K562 (cell line): ENCODE results near the gene GLIS1. TPM values are rescaled to one million over a fixed set of nuclear protein-coding genes. Genes with fewer than 3 reads are reported as not detected.

ENCODE experiments used
- CREM ChIP-seq: IDR thresholded peaks from 2 replicates; pipeline ENCODE4 v1.6.1; 2014; ENCODE audit warnings: antibody characterized with exemption, low read depth
- HDAC8 ChIP-seq: fragments of 450-650 bp; IDR thresholded peaks from 2 replicates; pipeline ENCODE4 v1.6.1; 2016; ENCODE audit warnings: mild to moderate bottlenecking, missing genetic modification characterization, moderate library complexity, missing compliant biosample characterization
- KLF10 ChIP-seq: fragments of 250-450 bp; sonication (Bioruptor Pico); IDR thresholded peaks from 2 replicates; pipeline ENCODE4 v1.6.1; 2021; ENCODE audit warnings: matching md5 sums
- NKRF ChIP-seq: fragments of 450-650 bp; IDR thresholded peaks from 2 replicates; pipeline ENCODE4 v1.6.1; 2016; ENCODE audit warnings: borderline replicate concordance
- NONO ChIP-seq, 2 experiments: fragments of 200-400 bp in 1 of 2; fragments of 450-650 bp in 1 of 2; formaldehyde crosslinking in 1 of 2; IDR thresholded peaks; 2 replicates each; pipeline ENCODE4 v1.6.1; 2017; ENCODE audit warnings: low read depth in 2 of 2, mild to moderate bottlenecking in 2 of 2, moderate library complexity in 2 of 2, low read length in 1 of 2
- RBFOX2 ChIP-seq: fragments of 200-400 bp; formaldehyde crosslinking; IDR thresholded peaks from 2 replicates; pipeline ENCODE4 v1.6.1; 2017; ENCODE audit warnings: low read depth, mild to moderate bottlenecking, low read length, moderate library complexity
- SLC30A9 ChIP-seq: fragments of 250-450 bp; sonication (Bioruptor Pico); IDR thresholded peaks from 2 replicates; pipeline ENCODE4 v1.8.0; 2022; ENCODE audit warnings: mild to moderate bottlenecking, moderate library complexity
- SMAD1 ChIP-seq: fragments of 150-350 bp; IDR thresholded peaks from 2 replicates; pipeline ENCODE4 v1.6.1; 2014; ENCODE audit warnings: low read length, low read depth; ENCODE audit not compliant: partially characterized antibody
- SMAD2 ChIP-seq: fragments of 150-350 bp; IDR thresholded peaks from 2 replicates; pipeline ENCODE4 v1.6.1; 2014; ENCODE audit warnings: low read depth, mild to moderate bottlenecking, low read length
- TAL1 ChIP-seq: fragments of 450-650 bp; IDR thresholded peaks from 2 replicates; pipeline ENCODE4 v1.6.1; 2016; ENCODE audit warnings: mild to moderate bottlenecking
- TCF3 ChIP-seq: sonication (generic); formaldehyde crosslinking; IDR thresholded peaks from 2 replicates; pipeline ENCODE4 v1.4.0; 2020; ENCODE audit warnings: mild to moderate bottlenecking, missing genetic modification reagents
- TOE1 ChIP-seq, 2 experiments: fragments of 450-650 bp in 1 of 2; sonication (generic) in 1 of 2; formaldehyde crosslinking in 1 of 2; IDR thresholded peaks; 2 replicates each; pipeline versions ENCODE4 v1.7.1 to v1.8.0; 2016 to 2022; ENCODE audit warnings: borderline replicate concordance in 2 of 2, mild to moderate bottlenecking in 2 of 2, antibody characterized with exemption in 1 of 2, inconsistent platforms in 1 of 2, low read depth in 1 of 2, missing genetic modification reagents in 1 of 2, moderate library complexity in 1 of 2
- TSC22D4 ChIP-seq: fragments of 450-650 bp; IDR thresholded peaks from 2 replicates; pipeline ENCODE4 v1.6.1; 2016; ENCODE audit warnings: missing genetic modification characterization, missing biosample characterization, control low read depth
- ZNF354B ChIP-seq: fragments of 250-450 bp; sonication (Bioruptor Pico); IDR thresholded peaks from 2 replicates; pipeline ENCODE4 v1.4.0; 2020
- polyA plus RNA-seq, 8 experiments: library from polyadenylated mRNA; depleted of rRNA in 4 of 8; stranded (reverse) in 5 of 8; unstranded in 3 of 8; fragments of >200 nt; fragmentation: Nextera tagmentation in 2 of 8; fragmentation: Illumina TruSeq in 1 of 8; extraction: Ambion mirVana in 2 of 8; extraction: Trizol in 1 of 8; gene quantifications; 2 replicates each; pipeline versions ENCODE4 v1.2.1 to v1.2.3, GENCODE V29; 2011 to 2014; ENCODE audit warnings: inconsistent platforms in 1 of 8, missing spikeins in 1 of 8
- total RNA-seq, 7 experiments: library from RNA; depleted of rRNA in 6 of 7; stranded (reverse); fragments of >200 nt in 6 of 7; fragmentation: Illumina TruSeq in 2 of 7; extraction: Trizol in 2 of 7; gene quantifications; 2 replicates each; pipeline versions ENCODE4 v1.2.1 to v1.2.3, GENCODE V29; 2011 to 2021; ENCODE audit warnings: low replicate concordance in 1 of 7
- TF ChIP-seq, protein P1 (sequence below): fragments of 450-650 bp; IDR thresholded peaks from 2 replicates; pipeline ENCODE4 v1.6.1; 2018; ENCODE audit not compliant: partially characterized antibody
- TF ChIP-seq, protein P2 (sequence below), 2 experiments: fragments of 450-650 bp; IDR thresholded peaks; 2 replicates each; pipeline ENCODE4 v1.6.1; 2018; ENCODE audit warnings: mild to moderate bottlenecking in 2 of 2, low read depth in 1 of 2; ENCODE audit not compliant: partially characterized antibody in 2 of 2
- TF ChIP-seq, protein P3 (sequence below): fragments of 450-650 bp; IDR thresholded peaks from one replicate; pipeline ENCODE4 v1.6.1; 2018; ENCODE audit warnings: mild to moderate bottlenecking, moderate library complexity; ENCODE audit not compliant: partially characterized antibody

GLIS1 gene
- total and polyA plus RNA-seq, 9 of the 15 experiments (the other 6 are each of a cell fraction or from before 2014, with no cell fraction given), result not detected

DNA sequence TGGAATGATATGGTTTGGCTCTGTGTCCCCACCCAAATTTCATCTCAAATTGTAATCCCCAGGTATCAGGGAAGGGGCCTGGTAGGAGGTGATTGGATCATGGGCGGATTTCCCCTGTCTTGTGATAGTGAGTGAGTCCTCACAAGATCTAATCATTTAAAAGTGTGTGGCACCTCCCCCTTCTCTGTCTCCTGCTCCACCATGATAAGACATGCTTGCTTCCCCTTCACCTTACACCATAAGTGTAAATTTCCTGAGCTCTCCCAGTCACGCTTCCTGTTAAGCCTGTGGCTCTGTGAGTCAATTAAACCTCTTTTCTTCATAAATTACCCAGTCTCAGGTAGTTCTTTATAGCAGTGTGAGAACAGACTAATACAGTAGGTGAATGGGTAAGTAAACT is 170.4 kb downstream of the GLIS1 start (continued):
- TF ChIP-seq CREM (no peak), KLF10 (CRISPR knock-in tag) (no peak), TAL1 (peak; percentile 71), ZNF354B (no peak), SMAD1 (no peak), NKRF (no peak), TSC22D4 (tag) (no peak), SLC30A9 (CRISPR knock-in tag) (no peak), HDAC8 (tag) (no peak), RBFOX2 (no peak), NONO (IDR thresholded peaks at IDR 0.05; ENCODE audit: low read depth in 2 of 2, low read length in 1 of 2) (no peak), SMAD2 (no peak), TOE1 (IDR thresholded peaks at IDR 0.05; ENCODE audit: borderline replicate concordance) (no peak), TOE1 (CRISPR knock-in tag; IDR thresholded peaks at IDR 0.05; ENCODE audit: borderline replicate concordance, low read depth) (no peak), TCF3 (CRISPR knock-in tag) (peak; percentile 46)
- TF ChIP-seq, protein P1, sequence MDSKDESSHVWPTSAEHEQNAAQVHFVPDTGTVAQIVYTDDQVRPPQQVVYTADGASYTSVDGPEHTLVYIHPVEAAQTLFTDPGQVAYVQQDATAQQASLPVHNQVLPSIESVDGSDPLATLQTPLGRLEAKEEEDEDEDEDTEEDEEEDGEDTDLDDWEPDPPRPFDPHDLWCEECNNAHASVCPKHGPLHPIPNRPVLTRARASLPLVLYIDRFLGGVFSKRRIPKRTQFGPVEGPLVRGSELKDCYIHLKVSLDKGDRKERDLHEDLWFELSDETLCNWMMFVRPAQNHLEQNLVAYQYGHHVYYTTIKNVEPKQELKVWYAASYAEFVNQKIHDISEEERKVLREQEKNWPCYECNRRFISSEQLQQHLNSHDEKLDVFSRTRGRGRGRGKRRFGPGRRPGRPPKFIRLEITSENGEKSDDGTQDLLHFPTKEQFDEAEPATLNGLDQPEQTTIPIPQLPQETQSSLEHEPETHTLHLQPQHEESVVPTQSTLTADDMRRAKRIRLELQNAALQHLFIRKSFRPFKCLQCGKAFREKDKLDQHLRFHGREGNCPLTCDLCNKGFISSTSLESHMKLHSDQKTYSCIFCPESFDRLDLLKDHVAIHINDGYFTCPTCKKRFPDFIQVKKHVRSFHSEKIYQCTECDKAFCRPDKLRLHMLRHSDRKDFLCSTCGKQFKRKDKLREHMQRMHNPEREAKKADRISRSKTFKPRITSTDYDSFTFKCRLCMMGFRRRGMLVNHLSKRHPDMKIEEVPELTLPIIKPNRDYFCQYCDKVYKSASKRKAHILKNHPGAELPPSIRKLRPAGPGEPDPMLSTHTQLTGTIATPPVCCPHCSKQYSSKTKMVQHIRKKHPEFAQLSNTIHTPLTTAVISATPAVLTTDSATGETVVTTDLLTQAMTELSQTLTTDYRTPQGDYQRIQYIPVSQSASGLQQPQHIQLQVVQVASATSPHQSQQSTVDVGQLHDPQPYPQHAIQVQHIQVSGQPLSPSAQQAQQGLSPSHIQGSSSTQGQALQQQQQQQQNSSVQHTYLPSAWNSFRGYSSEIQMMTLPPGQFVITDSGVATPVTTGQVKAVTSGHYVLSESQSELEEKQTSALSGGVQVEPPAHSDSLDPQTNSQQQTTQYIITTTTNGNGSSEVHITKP, result peak; percentile 83
- TF ChIP-seq, protein P2, sequence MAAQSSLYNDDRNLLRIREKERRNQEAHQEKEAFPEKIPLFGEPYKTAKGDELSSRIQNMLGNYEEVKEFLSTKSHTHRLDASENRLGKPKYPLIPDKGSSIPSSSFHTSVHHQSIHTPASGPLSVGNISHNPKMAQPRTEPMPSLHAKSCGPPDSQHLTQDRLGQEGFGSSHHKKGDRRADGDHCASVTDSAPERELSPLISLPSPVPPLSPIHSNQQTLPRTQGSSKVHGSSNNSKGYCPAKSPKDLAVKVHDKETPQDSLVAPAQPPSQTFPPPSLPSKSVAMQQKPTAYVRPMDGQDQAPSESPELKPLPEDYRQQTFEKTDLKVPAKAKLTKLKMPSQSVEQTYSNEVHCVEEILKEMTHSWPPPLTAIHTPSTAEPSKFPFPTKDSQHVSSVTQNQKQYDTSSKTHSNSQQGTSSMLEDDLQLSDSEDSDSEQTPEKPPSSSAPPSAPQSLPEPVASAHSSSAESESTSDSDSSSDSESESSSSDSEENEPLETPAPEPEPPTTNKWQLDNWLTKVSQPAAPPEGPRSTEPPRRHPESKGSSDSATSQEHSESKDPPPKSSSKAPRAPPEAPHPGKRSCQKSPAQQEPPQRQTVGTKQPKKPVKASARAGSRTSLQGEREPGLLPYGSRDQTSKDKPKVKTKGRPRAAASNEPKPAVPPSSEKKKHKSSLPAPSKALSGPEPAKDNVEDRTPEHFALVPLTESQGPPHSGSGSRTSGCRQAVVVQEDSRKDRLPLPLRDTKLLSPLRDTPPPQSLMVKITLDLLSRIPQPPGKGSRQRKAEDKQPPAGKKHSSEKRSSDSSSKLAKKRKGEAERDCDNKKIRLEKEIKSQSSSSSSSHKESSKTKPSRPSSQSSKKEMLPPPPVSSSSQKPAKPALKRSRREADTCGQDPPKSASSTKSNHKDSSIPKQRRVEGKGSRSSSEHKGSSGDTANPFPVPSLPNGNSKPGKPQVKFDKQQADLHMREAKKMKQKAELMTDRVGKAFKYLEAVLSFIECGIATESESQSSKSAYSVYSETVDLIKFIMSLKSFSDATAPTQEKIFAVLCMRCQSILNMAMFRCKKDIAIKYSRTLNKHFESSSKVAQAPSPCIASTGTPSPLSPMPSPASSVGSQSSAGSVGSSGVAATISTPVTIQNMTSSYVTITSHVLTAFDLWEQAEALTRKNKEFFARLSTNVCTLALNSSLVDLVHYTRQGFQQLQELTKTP (IDR thresholded peaks at IDR 0.05; ENCODE audit: low read depth in 1 of 2, partially characterized antibody in 2 of 2), result no peak
- TF ChIP-seq, protein P3, sequence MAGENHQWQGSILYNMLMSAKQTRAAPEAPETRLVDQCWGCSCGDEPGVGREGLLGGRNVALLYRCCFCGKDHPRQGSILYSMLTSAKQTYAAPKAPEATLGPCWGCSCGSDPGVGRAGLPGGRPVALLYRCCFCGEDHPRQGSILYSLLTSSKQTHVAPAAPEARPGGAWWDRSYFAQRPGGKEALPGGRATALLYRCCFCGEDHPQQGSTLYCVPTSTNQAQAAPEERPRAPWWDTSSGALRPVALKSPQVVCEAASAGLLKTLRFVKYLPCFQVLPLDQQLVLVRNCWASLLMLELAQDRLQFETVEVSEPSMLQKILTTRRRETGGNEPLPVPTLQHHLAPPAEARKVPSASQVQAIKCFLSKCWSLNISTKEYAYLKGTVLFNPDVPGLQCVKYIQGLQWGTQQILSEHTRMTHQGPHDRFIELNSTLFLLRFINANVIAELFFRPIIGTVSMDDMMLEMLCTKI, result no peak
